ENCODE data around the gene KCNIP3. TPM values are rescaled to one million over a fixed set of nuclear protein-coding genes. Genes with fewer than 3 reads are reported as not detected.

Gene KCNIP3
- polyA plus RNA-seq, 1 of the 3 experiments (the other 2 are of a cell fraction), result 0.97 TPM

DNA sequence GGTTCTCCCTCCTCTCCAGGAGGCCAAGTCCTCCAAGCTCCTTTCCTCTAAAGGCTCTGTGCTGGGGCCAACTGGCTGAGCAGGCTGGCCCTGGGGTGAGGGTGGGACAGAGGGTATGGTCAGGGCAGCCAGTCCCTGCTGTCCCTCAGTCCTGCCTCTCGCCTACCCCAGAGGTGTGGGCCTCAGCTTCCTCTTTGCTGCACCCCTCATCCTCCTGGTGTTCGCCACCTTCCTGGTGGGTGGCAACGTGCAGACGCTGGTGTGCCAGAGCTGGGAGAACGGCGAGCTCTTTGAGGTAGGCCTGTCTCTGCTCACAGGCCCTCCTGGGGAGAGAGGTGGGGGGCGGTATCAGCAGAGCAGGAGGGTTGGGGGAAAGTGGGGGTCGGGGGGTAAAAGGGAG lies 16.1 kb upstream of the KCNIP3 start (continued):
- TF ChIP-seq, protein P1, sequence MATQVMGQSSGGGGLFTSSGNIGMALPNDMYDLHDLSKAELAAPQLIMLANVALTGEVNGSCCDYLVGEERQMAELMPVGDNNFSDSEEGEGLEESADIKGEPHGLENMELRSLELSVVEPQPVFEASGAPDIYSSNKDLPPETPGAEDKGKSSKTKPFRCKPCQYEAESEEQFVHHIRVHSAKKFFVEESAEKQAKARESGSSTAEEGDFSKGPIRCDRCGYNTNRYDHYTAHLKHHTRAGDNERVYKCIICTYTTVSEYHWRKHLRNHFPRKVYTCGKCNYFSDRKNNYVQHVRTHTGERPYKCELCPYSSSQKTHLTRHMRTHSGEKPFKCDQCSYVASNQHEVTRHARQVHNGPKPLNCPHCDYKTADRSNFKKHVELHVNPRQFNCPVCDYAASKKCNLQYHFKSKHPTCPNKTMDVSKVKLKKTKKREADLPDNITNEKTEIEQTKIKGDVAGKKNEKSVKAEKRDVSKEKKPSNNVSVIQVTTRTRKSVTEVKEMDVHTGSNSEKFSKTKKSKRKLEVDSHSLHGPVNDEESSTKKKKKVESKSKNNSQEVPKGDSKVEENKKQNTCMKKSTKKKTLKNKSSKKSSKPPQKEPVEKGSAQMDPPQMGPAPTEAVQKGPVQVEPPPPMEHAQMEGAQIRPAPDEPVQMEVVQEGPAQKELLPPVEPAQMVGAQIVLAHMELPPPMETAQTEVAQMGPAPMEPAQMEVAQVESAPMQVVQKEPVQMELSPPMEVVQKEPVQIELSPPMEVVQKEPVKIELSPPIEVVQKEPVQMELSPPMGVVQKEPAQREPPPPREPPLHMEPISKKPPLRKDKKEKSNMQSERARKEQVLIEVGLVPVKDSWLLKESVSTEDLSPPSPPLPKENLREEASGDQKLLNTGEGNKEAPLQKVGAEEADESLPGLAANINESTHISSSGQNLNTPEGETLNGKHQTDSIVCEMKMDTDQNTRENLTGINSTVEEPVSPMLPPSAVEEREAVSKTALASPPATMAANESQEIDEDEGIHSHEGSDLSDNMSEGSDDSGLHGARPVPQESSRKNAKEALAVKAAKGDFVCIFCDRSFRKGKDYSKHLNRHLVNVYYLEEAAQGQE (IDR thresholded peaks at IDR 0.05; ENCODE audit: low read depth, low read length), result no peak

DNA sequence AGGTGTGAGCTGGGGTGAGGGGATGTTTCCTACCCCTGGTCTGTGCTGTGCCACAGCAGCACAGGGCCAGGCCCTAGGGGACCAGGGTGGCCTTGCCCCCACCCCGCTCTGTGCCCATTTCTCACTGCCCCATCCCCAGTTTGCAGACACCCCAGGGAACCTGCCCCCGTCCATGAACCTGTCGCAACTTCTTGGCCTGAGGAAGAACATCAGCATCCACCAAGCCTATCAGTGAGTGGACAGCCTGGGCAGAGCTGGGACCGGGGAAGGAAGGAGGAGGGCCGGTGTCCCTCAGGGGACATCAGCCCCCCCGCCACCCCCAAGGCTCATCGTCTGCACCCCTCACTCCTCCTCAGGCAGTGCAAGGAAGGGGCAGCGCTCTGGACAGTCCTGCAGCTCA lies 15.4 kb upstream of the KCNIP3 start:
- no peaks in the 10 kb centered on the region for H3K9me3 ChIP-seq
- no peaks in the 10 kb centered on the region for H3K36me3 ChIP-seq (replicated peaks in 1 of 2; ENCODE audit: control insufficient read depth in 1 of 2, insufficient read depth in 2 of 2, low read length in 1 of 2)
- no peaks in the 10 kb centered on the region for H3K79me2 ChIP-seq (ENCODE audit: insufficient read depth)
- no peak for DNase-seq
- no peak overlapping the region for H3K9ac ChIP-seq
- ChIA-PET CTCF (interaction anchor here (1.2 kb wide), 1 partner anchor 15 kb away, joined by 3 read pairs; no protein-coding TSS in a partner anchor), POLR2A (no interaction called here)
- H3F3A ChIP-seq (replicated peaks; ENCODE audit: insufficient read depth), result no peaks in the 10 kb centered on the region
- no peak overlapping the region for H3K4me2 ChIP-seq
- H3K9me2 ChIP-seq, result no peaks in the 10 kb centered on the region
- TF ChIP-seq ELF1 (IDR thresholded peaks at IDR 0.05), result no peak
- TF ChIP-seq MEF2A (IDR thresholded peaks at IDR 0.05; ENCODE audit: borderline replicate concordance, low read depth), result no peak
- TF ChIP-seq NFIC (IDR thresholded peaks at IDR 0.05; ENCODE audit: borderline replicate concordance), result no peak
- no peak for TF ChIP-seq TCF12 (IDR thresholded peaks at IDR 0.05)
- TF ChIP-seq, protein P2, sequence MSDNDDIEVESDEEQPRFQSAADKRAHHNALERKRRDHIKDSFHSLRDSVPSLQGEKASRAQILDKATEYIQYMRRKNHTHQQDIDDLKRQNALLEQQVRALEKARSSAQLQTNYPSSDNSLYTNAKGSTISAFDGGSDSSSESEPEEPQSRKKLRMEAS (IDR thresholded peaks at IDR 0.05; ENCODE audit: low read depth), result no peak
- no peaks in the 10 kb centered on the region for H3K4me1 ChIP-seq (ENCODE audit: control insufficient read depth in 1 of 2, insufficient read depth in 2 of 2, low read depth in 1 of 2, low read length in 1 of 2)
- no peaks in the 10 kb centered on the region for H4K20me1 ChIP-seq (ENCODE audit: insufficient read depth)
- no peak overlapping the region for H2AFZ ChIP-seq (ENCODE audit: low read depth)
- no peaks in the 10 kb centered on the region for H3K27me3 ChIP-seq (ENCODE audit: insufficient read depth)
- no peak overlapping the region for H3K27ac ChIP-seq (ENCODE audit: low read depth in 2 of 2, low read length in 1 of 2)
- WGBS (ENCODE audit: low lambda C conversion rate), result 66% methylated on average over 5 of the region's 8 CpGs
- no peak overlapping the region for H3K4me3 ChIP-seq (ENCODE audit: low read depth in 2 of 2, low read length in 1 of 2)

DNA sequence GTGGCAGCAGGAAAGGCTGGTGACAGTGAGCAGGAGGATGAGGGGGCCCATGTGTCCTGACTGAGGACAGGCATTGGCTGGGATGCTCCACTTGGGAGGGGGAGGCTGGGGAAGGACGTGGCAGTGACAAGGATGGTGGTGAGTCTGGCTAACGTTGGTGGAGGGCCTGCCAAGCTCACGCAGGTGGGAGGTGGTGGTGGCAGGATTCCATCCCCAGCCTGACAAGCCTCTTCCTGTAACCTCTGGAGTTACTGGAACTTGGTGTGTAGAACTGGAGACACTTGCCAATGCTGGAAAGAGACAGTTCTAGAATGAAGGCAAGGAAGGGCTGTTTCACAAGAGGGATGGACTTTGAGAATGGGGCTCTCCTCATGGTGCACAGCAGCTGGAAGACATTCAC lies 14.7 kb upstream of the KCNIP3 start:
- WGBS (ENCODE audit: low lambda C conversion rate), result 6% methylated on average over 3 of the region's 3 CpGs
- no peak overlapping the region for H3K27ac ChIP-seq (ENCODE audit: low read depth in 2 of 2, low read length in 1 of 2)
- no peak overlapping the region for H2AFZ ChIP-seq (ENCODE audit: low read depth)
- no peaks in the 10 kb centered on the region for H3K4me1 ChIP-seq (ENCODE audit: control insufficient read depth in 1 of 2, insufficient read depth in 2 of 2, low read depth in 1 of 2, low read length in 1 of 2)
- no peak overlapping the region for H3K9ac ChIP-seq
- H3K9me2 ChIP-seq, result no peaks in the 10 kb centered on the region
- TF ChIP-seq NRF1 (IDR thresholded peaks at IDR 0.05; ENCODE audit: low read depth, low read length) (no peak), JUND (IDR thresholded peaks at IDR 0.05) (no peak), YY1 (IDR thresholded peaks at IDR 0.05; ENCODE audit: low read depth) (no peak), RXRA (IDR thresholded peaks at IDR 0.05; ENCODE audit: borderline replicate concordance, low read depth) (no peak), CHD2 (IDR thresholded peaks at IDR 0.05; ENCODE audit: low read length, partially characterized antibody) (no peak), NFIC (IDR thresholded peaks at IDR 0.05; ENCODE audit: borderline replicate concordance) (no peak), FOSL2 (IDR thresholded peaks at IDR 0.05; ENCODE audit: borderline replicate concordance, low read depth) (no peak), FOXM1 (IDR thresholded peaks at IDR 0.05; ENCODE audit: low read depth) (no peak), EZH2phosphoT487 (IDR thresholded peaks at IDR 0.05; ENCODE audit: borderline replicate concordance, low read depth) (no peak), GABPA (IDR thresholded peaks at IDR 0.05; ENCODE audit: low read depth) (no peak), SIN3A (IDR thresholded peaks at IDR 0.05; ENCODE audit: borderline replicate concordance, low read depth, low read length) (no peak), MEF2A (IDR thresholded peaks at IDR 0.05; ENCODE audit: borderline replicate concordance, low read depth) (no peak)
- TF ChIP-seq, protein P3, sequence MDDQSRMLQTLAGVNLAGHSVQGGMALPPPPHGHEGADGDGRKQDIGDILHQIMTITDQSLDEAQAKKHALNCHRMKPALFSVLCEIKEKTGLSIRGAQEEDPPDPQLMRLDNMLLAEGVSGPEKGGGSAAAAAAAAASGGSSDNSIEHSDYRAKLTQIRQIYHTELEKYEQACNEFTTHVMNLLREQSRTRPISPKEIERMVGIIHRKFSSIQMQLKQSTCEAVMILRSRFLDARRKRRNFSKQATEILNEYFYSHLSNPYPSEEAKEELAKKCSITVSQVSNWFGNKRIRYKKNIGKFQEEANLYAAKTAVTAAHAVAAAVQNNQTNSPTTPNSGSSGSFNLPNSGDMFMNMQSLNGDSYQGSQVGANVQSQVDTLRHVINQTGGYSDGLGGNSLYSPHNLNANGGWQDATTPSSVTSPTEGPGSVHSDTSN (IDR thresholded peaks at IDR 0.05), result no peak
- TF ChIP-seq, protein P2 (IDR thresholded peaks at IDR 0.05; ENCODE audit: low read depth), result no peak
- TF ChIP-seq, protein P4, sequence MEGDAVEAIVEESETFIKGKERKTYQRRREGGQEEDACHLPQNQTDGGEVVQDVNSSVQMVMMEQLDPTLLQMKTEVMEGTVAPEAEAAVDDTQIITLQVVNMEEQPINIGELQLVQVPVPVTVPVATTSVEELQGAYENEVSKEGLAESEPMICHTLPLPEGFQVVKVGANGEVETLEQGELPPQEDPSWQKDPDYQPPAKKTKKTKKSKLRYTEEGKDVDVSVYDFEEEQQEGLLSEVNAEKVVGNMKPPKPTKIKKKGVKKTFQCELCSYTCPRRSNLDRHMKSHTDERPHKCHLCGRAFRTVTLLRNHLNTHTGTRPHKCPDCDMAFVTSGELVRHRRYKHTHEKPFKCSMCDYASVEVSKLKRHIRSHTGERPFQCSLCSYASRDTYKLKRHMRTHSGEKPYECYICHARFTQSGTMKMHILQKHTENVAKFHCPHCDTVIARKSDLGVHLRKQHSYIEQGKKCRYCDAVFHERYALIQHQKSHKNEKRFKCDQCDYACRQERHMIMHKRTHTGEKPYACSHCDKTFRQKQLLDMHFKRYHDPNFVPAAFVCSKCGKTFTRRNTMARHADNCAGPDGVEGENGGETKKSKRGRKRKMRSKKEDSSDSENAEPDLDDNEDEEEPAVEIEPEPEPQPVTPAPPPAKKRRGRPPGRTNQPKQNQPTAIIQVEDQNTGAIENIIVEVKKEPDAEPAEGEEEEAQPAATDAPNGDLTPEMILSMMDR (IDR thresholded peaks at IDR 0.05), result no peak
- DNase-seq, result no peak
- no peaks in the 10 kb centered on the region for H3K9me3 ChIP-seq
- no peak overlapping the region for H3K4me2 ChIP-seq
- H3F3A ChIP-seq (replicated peaks; ENCODE audit: insufficient read depth), result no peaks in the 10 kb centered on the region
- no peaks in the 10 kb centered on the region for H3K27me3 ChIP-seq (ENCODE audit: insufficient read depth)
- H3K79me2 ChIP-seq (ENCODE audit: insufficient read depth), result no peaks in the 10 kb centered on the region
- no peak overlapping the region for H3K4me3 ChIP-seq (ENCODE audit: low read depth in 2 of 2, low read length in 1 of 2)
- H3K36me3 ChIP-seq (replicated peaks in 1 of 2; ENCODE audit: control insufficient read depth in 1 of 2, insufficient read depth in 2 of 2, low read length in 1 of 2), result no peaks in the 10 kb centered on the region
- H4K20me1 ChIP-seq (ENCODE audit: insufficient read depth), result no peaks in the 10 kb centered on the region
- ChIA-PET POLR2A (no interaction called here), CTCF (interaction anchor here (1.2 kb wide), 1 partner anchor 16 kb away, joined by 3 read pairs; no protein-coding TSS in a partner anchor)
